ENCODE data around the gene TRAF3IP3. TPM values are rescaled to one million over a fixed set of nuclear protein-coding genes. Genes with fewer than 3 reads are reported as not detected.

The TRAF3IP3 gene
- polyA plus RNA-seq, 2 of the 4 experiments (the other 2 are of a cell fraction) = not detected

GRCh38 chr1:209708297-209708696 is 47.6 kb upstream of the TRAF3IP3 start:
- FAIRE-seq = no peak
- no peak for TF ChIP-seq CEBPB (IDR thresholded peaks at IDR 0.05)
- no peak for TF ChIP-seq JUNB (IDR thresholded peaks at IDR 0.05)
- no peak for TF ChIP-seq KDM1A (IDR thresholded peaks at IDR 0.05; ENCODE audit: low read depth)
- TF ChIP-seq HOXB13 (CRISPR knock-in tag; IDR thresholded peaks at IDR 0.05; ENCODE audit: low read depth) = no peak
- no peak for TF ChIP-seq SREBF2 (IDR thresholded peaks at IDR 0.05)
- TF ChIP-seq ATOH8 (CRISPR knock-in tag; IDR thresholded peaks at IDR 0.05; ENCODE audit: low read depth) = no peak
- TF ChIP-seq TFCP2L1 (CRISPR knock-in tag; IDR thresholded peaks at IDR 0.05) = no peak
- no peak for TF ChIP-seq HES2 (IDR thresholded peaks at IDR 0.05)
- no peak for TF ChIP-seq MAFK (IDR thresholded peaks at IDR 0.05; ENCODE audit: partially characterized antibody)
- no peak for TF ChIP-seq POLR2A (IDR thresholded peaks at IDR 0.05; ENCODE audit: low read length)
- TF ChIP-seq ZSCAN20 (CRISPR knock-in tag; IDR thresholded peaks at IDR 0.05) = no peak
- no peaks in the 10 kb centered on the region for H3K4me1 ChIP-seq
- no peak for ATAC-seq
- H3K27ac ChIP-seq = no peak overlapping the region
- ChIA-PET POLR2A (no interaction called here), CTCF (interaction anchor here (1.2 to 1.3 kb wide), 2 partner anchors 40 to 106 kb away, joined by 3 to 4 read pairs; no protein-coding TSS in a partner anchor)
- no peaks in the 10 kb centered on the region for H3K9me3 ChIP-seq
- H3K4me3 ChIP-seq = no peak overlapping the region
- no peak overlapping the region for H3K4me2 ChIP-seq
- no peak for DNase-seq (ENCODE audit: low read depth in 1 of 2, low spot score in 1 of 2)
- WGBS (ENCODE audit: missing lambda C conversion rate) = 35% methylated on average over 4 of the region's 4 CpGs

- POLR2A ChIA-PET = no interaction called here
- 7% methylated on average over 2 of the region's 2 CpGs for WGBS (ENCODE audit: missing lambda C conversion rate)
- TF ChIP-seq CBX8 (IDR thresholded peaks at IDR 0.05) (no peak), ZSCAN20 (CRISPR knock-in tag; IDR thresholded peaks at IDR 0.05) (no peak), EHF (CRISPR knock-in tag; IDR thresholded peaks at IDR 0.05) (no peak), CTCF (IDR thresholded peaks at IDR 0.05) (no peak), PBX3 (IDR thresholded peaks at IDR 0.05) (no peak), HEYL (CRISPR knock-in tag; IDR thresholded peaks at IDR 0.05) (no peak), HMGXB4 (CRISPR knock-in tag; IDR thresholded peaks at IDR 0.05; ENCODE audit: borderline replicate concordance) (no peak), NR3C1 (IDR thresholded peaks at IDR 0.05) (no peak), CHD2 (IDR thresholded peaks at IDR 0.05; ENCODE audit: low read length, partially characterized antibody) (no peak), FOSL2 (IDR thresholded peaks at IDR 0.05) (no peak), FOSL2 (CRISPR knock-in tag; IDR thresholded peaks at IDR 0.05) (no peak), HOXA7 (CRISPR knock-in tag; IDR thresholded peaks at IDR 0.05) (no peak), BCL3 (IDR thresholded peaks at IDR 0.05) (no peak)
These were observed 45.8 kb upstream of the TRAF3IP3 start for GRCh38 chr1:209710093-209710492.

More at GRCh38 chr1:209710093-209710492, 45.8 kb upstream of the TRAF3IP3 start:
- Histone ChIP-seq H3K9me3 (no peaks in the 10 kb centered on the region), H3K4me3 (no peak overlapping the region), H3K27ac (no peak overlapping the region), H3K4me1 (no peaks in the 10 kb centered on the region), H3K4me2 (no peak overlapping the region)
- DNase-seq (ENCODE audit: low read depth in 1 of 2, low spot score in 1 of 2) = no peak
- FAIRE-seq = no peak
- CTCF ChIA-PET = no interaction called here
- no peak for ATAC-seq

Measured in A549 (cell line).